GM12878 (cell line): ENCODE results near the gene GFM2. TPM values are rescaled to one million over a fixed set of nuclear protein-coding genes. Genes with fewer than 3 reads are reported as not detected.

Experiments used
- BCL3 ChIP-seq: IDR thresholded peaks from 2 replicates; pipeline ENCODE4 v1.6.1; 2011; ENCODE audit warnings: borderline replicate concordance, low read depth, mild to moderate bottlenecking, moderate library complexity, low read length; ENCODE audit not compliant: insufficient read depth, poor library complexity, severe bottlenecking
- CBFB ChIP-seq: IDR thresholded peaks from 2 replicates; pipeline ENCODE4 v1.6.1; 2016; ENCODE audit warnings: antibody characterized with exemption, low read depth
- E2F8 ChIP-seq: fragments of 450-650 bp; IDR thresholded peaks from 2 replicates; pipeline ENCODE4 v1.6.1; 2018; ENCODE audit warnings: mild to moderate bottlenecking, low read depth, moderate library complexity; ENCODE audit not compliant: partially characterized antibody
- IRF4 ChIP-seq: IDR thresholded peaks from 2 replicates; pipeline ENCODE4 v1.6.1; 2011; ENCODE audit warnings: low read depth, low read length
- KDM1A ChIP-seq: fragments of 200-600 bp; sonication (generic); IDR thresholded peaks from 2 replicates; pipeline ENCODE4 v1.6.1; 2016; ENCODE audit warnings: borderline replicate concordance
- MEF2A ChIP-seq: IDR thresholded peaks from 2 replicates; pipeline ENCODE4 v1.6.1; 2011; ENCODE audit warnings: low read depth, mild to moderate bottlenecking, low read length, moderate library complexity; ENCODE audit not compliant: insufficient read depth
- POLR2AphosphoS2 ChIP-seq: IDR thresholded peaks from 2 replicates; pipeline ENCODE4 v1.6.1; 2011; ENCODE audit warnings: low read depth, mild to moderate bottlenecking, low read length, improper control_type of control experiment, moderate library complexity
- RFX5 ChIP-seq: IDR thresholded peaks from 2 replicates; pipeline ENCODE4 v1.6.1; 2011; ENCODE audit warnings: low read depth, low read length, improper control_type of control experiment
- STAT3 ChIP-seq: IDR thresholded peaks from 2 replicates; pipeline ENCODE4 v1.6.1; 2011; ENCODE audit warnings: low read depth, low read length, improper control_type of control experiment
- ZBTB11 ChIP-seq: fragments of 450-650 bp; formaldehyde crosslinking; IDR thresholded peaks from 2 replicates; pipeline ENCODE4 v1.5.0; 2022; ENCODE audit warnings: mild to moderate bottlenecking, missing genetic modification characterization
- polyA plus RNA-seq, 11 experiments: library from polyadenylated mRNA; depleted of rRNA in 4 of 11; unstranded in 6 of 11; stranded (reverse) in 5 of 11; fragments of >200 nt; fragmentation: Nextera tagmentation in 4 of 11; fragmentation: Illumina TruSeq in 1 of 11; extraction: Ambion mirVana in 4 of 11; extraction: Trizol in 1 of 11; gene quantifications; 1 replicate in 1 of 11; 2 replicates in 10 of 11; pipeline versions ENCODE4 v1.2.1 to v1.2.3, GENCODE V29; 2011 to 2016; ENCODE audit warnings: inconsistent platforms in 2 of 11, missing spikeins in 2 of 11, low read depth in 1 of 11
- total RNA-seq, 4 experiments: library from RNA; depleted of rRNA in 3 of 4; stranded (reverse); fragments of >200 nt in 3 of 4; fragmentation: Illumina TruSeq in 1 of 4; extraction: Trizol in 1 of 4; gene quantifications; 2 replicates each; pipeline versions ENCODE4 v1.2.1 to v1.2.3, GENCODE V29; 2013 to 2021

The GFM2 gene
- total and polyA plus RNA-seq, 10 of the 15 experiments (the other 5 are each of a cell fraction or from before 2014, with no cell fraction given): 19.9 to 51.3 (median 32.7) TPM

- TF ChIP-seq BCL3 (no peak), IRF4 (peak; percentile 70; the same call in 1 of the 2 replicates), STAT3 (no peak), CBFB (peak; percentile 77), ZBTB11 (CRISPR knock-in tag) (peak; percentile 97), E2F8 (peak; percentile 98), RFX5 (no peak), POLR2AphosphoS2 (peak; percentile 86; the same call in 1 of the 2 replicates), MEF2A (0 out of 2 replicates have a peak, but pooled peaks have one; percentile 40), KDM1A (no peak)
- TF ChIP-seq, all 136 proteins: peak for 68
These were observed at the start of gene GFM2, which contains the start of gene NSA2 (continued) for GRCh38 chr5:74766849-74767578.
